Vagina (tissue), 2 donors: ENCODE results near the gene MYO18A. TPM values are rescaled to one million over a fixed set of nuclear protein-coding genes. Genes with fewer than 3 reads are reported as not detected.

Experiments
- DNase-seq, 2 donors: peaks; one replicate each; pipeline ENCODE4 v3.0.0-alpha.2; 2017; ENCODE audit errors: extremely low spot score in 2 of 2
- H3K27ac ChIP-seq: fragments of 200-600 bp; sonication (generic); one replicate; pipeline ENCODE4 v1.5.1; 2019
- H3K27me3 ChIP-seq: fragments of 200-600 bp; sonication (generic); one replicate; pipeline ENCODE4 v1.5.1; 2019
- H3K36me3 ChIP-seq, 2 donors: fragments of 200-600 bp; sonication (generic); one replicate each; pipeline ENCODE4 v1.5.1; 2017 to 2019
- H3K4me1 ChIP-seq: fragments of 200-600 bp; sonication (generic); one replicate; pipeline ENCODE4 v1.5.1; 2019
- H3K4me3 ChIP-seq, 2 donors: fragments of 200-600 bp; sonication (generic); 1 replicate in 1 of 2; 2 replicates in 1 of 2; pipeline ENCODE4 v1.5.1; 2016 to 2019
- H3K9me3 ChIP-seq: fragments of 200-600 bp; sonication (generic); one replicate; pipeline ENCODE4 v1.5.1; 2019
- CTCF ChIP-seq, 3 experiments: fragments of 450-650 bp in 2 of 3; fragments of 200-600 bp in 1 of 3; sonication (generic) in 1 of 3; IDR thresholded peaks; one replicate each; pipeline ENCODE4 v1.5.1; 2017 to 2019; ENCODE audit warnings: antibody characterized with exemption in 3 of 3, mild to moderate bottlenecking in 2 of 3, moderate library complexity in 2 of 3
- POLR2A ChIP-seq, 2 donors: fragments of 450-650 bp; IDR thresholded peaks; one replicate each; pipeline ENCODE4 v1.6.1; 2017; ENCODE audit warnings: antibody characterized with exemption in 2 of 2, mild to moderate bottlenecking in 2 of 2, moderate library complexity in 2 of 2
- POLR2AphosphoS5 ChIP-seq, 2 donors: sonication (generic); formaldehyde crosslinking; IDR thresholded peaks; one replicate each; pipeline ENCODE4 v1.9.0; 2017; ENCODE audit warnings: antibody characterized with exemption in 2 of 2, mild to moderate bottlenecking in 2 of 2, low read depth in 1 of 2; ENCODE audit not compliant: insufficient read depth in 1 of 2
- intact Hi-C: fragments of 100-400 bp; cut with DNase I; formaldehyde crosslinking; loops from one replicate; pipeline ENCODE4 v1.15.1; 2023
- total RNA-seq: library from RNA; depleted of rRNA; stranded (reverse); fragments of >200 nt; gene quantifications from one replicate; pipeline ENCODE4 v1.2.3, GENCODE V29; 2016

MYO18A gene
- total RNA-seq, 1 donor from 2014 or later = 70.7 TPM

- no peak for DNase-seq
- Histone ChIP-seq H3K9me3 (no peaks in the 10 kb centered on the region), H3K27ac (no peak overlapping the region), H3K36me3 (peaks cover 0 to 24% of the 10 kb centered on the region in 2 donors), H3K27me3 (no peaks in the 10 kb centered on the region), H3K4me3 (no peak overlapping the region), H3K4me1 (peaks cover 12% of the 10 kb centered on the region)
- intact Hi-C loops = no loop called here
- TF ChIP-seq CTCF (IDR thresholded peaks at IDR 0.05) (no peak), POLR2A (IDR thresholded peaks at IDR 0.05) (no peak), POLR2AphosphoS5 (IDR thresholded peaks at IDR 0.05; ENCODE audit: insufficient read depth in 1 of 2, low read depth in 1 of 2) (no peak)
Observed at GRCh38 chr17:29125651-29126050, 54.5 kb downstream of the MYO18A start.

- Histone ChIP-seq H3K4me3 (no peak overlapping the region), H3K36me3 (peaks cover 0 to 31% of the 10 kb centered on the region in 2 donors)
- no peak for DNase-seq
Observed at GRCh38 chr17:29124925-29125273, 55.3 kb downstream of the MYO18A start.

GRCh38 chr17:29124135-29124924, 55.9 kb downstream of the MYO18A start:
- H3K4me1 ChIP-seq = peaks cover 12% of the 10 kb centered on the region
- no peak for DNase-seq
- no peak overlapping the region for H3K27ac ChIP-seq
- no peak for TF ChIP-seq POLR2A (IDR thresholded peaks at IDR 0.05)
- TF ChIP-seq CTCF (IDR thresholded peaks at IDR 0.05) = peak in 2 of 3 experiments; percentile 31 to 44
- no peak for TF ChIP-seq POLR2AphosphoS5 (IDR thresholded peaks at IDR 0.05; ENCODE audit: insufficient read depth in 1 of 2, low read depth in 1 of 2)
- intact Hi-C loops = no loop called here
- peaks cover 0 to 36% of the 10 kb centered on the region in 2 donors for H3K36me3 ChIP-seq
- H3K4me3 ChIP-seq = no peak overlapping the region
- H3K9me3 ChIP-seq = no peaks in the 10 kb centered on the region
- H3K27me3 ChIP-seq = no peaks in the 10 kb centered on the region

More at GRCh38 chr17:29124925-29125273, 55.3 kb downstream of the MYO18A start:
- H3K27ac ChIP-seq = no peak overlapping the region
- intact Hi-C loops = no loop called here
- no peaks in the 10 kb centered on the region for H3K9me3 ChIP-seq
- H3K4me1 ChIP-seq = peaks cover 12% of the 10 kb centered on the region
- TF ChIP-seq POLR2A (IDR thresholded peaks at IDR 0.05) (no peak), CTCF (IDR thresholded peaks at IDR 0.05) (no peak), POLR2AphosphoS5 (IDR thresholded peaks at IDR 0.05; ENCODE audit: insufficient read depth in 1 of 2, low read depth in 1 of 2) (no peak)
- H3K27me3 ChIP-seq = no peaks in the 10 kb centered on the region

- peaks cover 0 to 45% of the 10 kb centered on the region in 2 donors for H3K36me3 ChIP-seq
- no peaks in the 10 kb centered on the region for H3K27me3 ChIP-seq
- no peaks in the 10 kb centered on the region for H3K9me3 ChIP-seq
- DNase-seq = no peak
- no peak overlapping the region for H3K4me3 ChIP-seq
- H3K4me1 ChIP-seq = peaks cover 12% of the 10 kb centered on the region
- intact Hi-C loops = no loop called here
- TF ChIP-seq CTCF (IDR thresholded peaks at IDR 0.05) = no peak
- no peak for TF ChIP-seq POLR2A (IDR thresholded peaks at IDR 0.05)
- no peak for TF ChIP-seq POLR2AphosphoS5 (IDR thresholded peaks at IDR 0.05; ENCODE audit: insufficient read depth in 1 of 2, low read depth in 1 of 2)
- no peak overlapping the region for H3K27ac ChIP-seq
Observed at GRCh38 chr17:29123111-29123510, 57.1 kb downstream of the MYO18A start.

GRCh38 chr17:29121442-29121841, 58.8 kb downstream of the MYO18A start:
- peaks cover 0 to 37% of the 10 kb centered on the region in 2 donors for H3K36me3 ChIP-seq
- DNase-seq = no peak
- no peak overlapping the region for H3K27ac ChIP-seq
- intact Hi-C loops = no loop called here
- no peaks in the 10 kb centered on the region for H3K27me3 ChIP-seq
- no peaks in the 10 kb centered on the region for H3K9me3 ChIP-seq
- no peak for TF ChIP-seq POLR2A (IDR thresholded peaks at IDR 0.05)
- TF ChIP-seq CTCF (IDR thresholded peaks at IDR 0.05) = no peak
- TF ChIP-seq POLR2AphosphoS5 (IDR thresholded peaks at IDR 0.05; ENCODE audit: insufficient read depth in 1 of 2, low read depth in 1 of 2) = no peak
- peaks cover 12% of the 10 kb centered on the region for H3K4me1 ChIP-seq
- H3K4me3 ChIP-seq = no peak overlapping the region
